HCT116 (cell line): ENCODE measurements around the gene RASSF9. TPM values are rescaled to one million over a fixed set of nuclear protein-coding genes. Genes with fewer than 3 reads are reported as not detected.

Source experiments
- ATAC-seq: fragments of 200-7000 bp; cut with Tn5 transposase; 2 replicates; pipeline ENCODE4 v1.9.1; 2020; ENCODE audit warnings: mild to moderate bottlenecking, moderate library complexity
- BruUV-seq: library from RNA; stranded (reverse); fragments of 400-500 nt; replicated peaks from 2 replicates; lab custom pipeline; 2021; lab: Mats Ljungman, UMichigan
- CTCF ChIA-PET: fragments of 300-600 bp; sonication (Branson Sonifier 250); formaldehyde crosslinking; loops from one replicate; lab custom pipeline; 2021; ENCODE audit warnings: antibody characterized with exemption; lab: Charles Lee
- POLR2A ChIA-PET: fragments of 300-600, 350-600 bp; sonication (Branson Sonifier 250); formaldehyde crosslinking; loops from one replicate; lab custom pipeline; 2021; ENCODE audit warnings: antibody characterized with exemption; lab: Charles Lee
- RAD21 ChIA-PET, 2 experiments: fragments of 300-600 bp; sonication (Branson Sonifier 250); formaldehyde crosslinking; loops; one replicate each; lab custom pipeline; 2023; ENCODE audit warnings: low total read pairs in 2 of 2; ENCODE audit not compliant: uncharacterized antibody in 2 of 2, unreplicated experiment in 2 of 2, low non-redundant PET in 1 of 2; lab: Charles Lee
- DNase-seq: peaks from one replicate; pipeline ENCODE4 v3.0.0-alpha.2; 2010; ENCODE audit warnings: low read depth, low spot score
- H2AFZ ChIP-seq: fragments of 200-600 bp; shearing (Covaris generic), sonication (generic); 2 replicates; pipeline ENCODE4 v1.6.1; 2017; ENCODE audit warnings: low read depth, mixed run types, mixed read lengths, antibody characterized with exemption, low read length; ENCODE audit not compliant: poor library complexity, severe bottlenecking
- H3K27ac ChIP-seq: 2 replicates; pipeline ENCODE4 v1.5.1; 2012; ENCODE audit warnings: low read depth, low read length
- H3K27me3 ChIP-seq: fragments of 200-600 bp; sonication (generic); 2 replicates; pipeline ENCODE4 v1.6.1; 2016; ENCODE audit warnings: mixed run types, low read length, mixed read lengths; ENCODE audit not compliant: insufficient read depth
- H3K36me3 ChIP-seq, 2 experiments: fragments of 200-500 bp in 1 of 2; fragments of 200-600 bp in 1 of 2; sonication (Bioruptor generic) in 1 of 2; sonication (generic) in 1 of 2; 2 replicates each; pipeline versions ENCODE4 v1.5.1 to v1.6.1; 2014 to 2016; ENCODE audit warnings: low read length in 2 of 2, inconsistent platforms in 1 of 2, mixed read lengths in 1 of 2, mixed run types in 1 of 2; ENCODE audit not compliant: insufficient read depth in 2 of 2, control insufficient read depth in 1 of 2
- H3K4me1 ChIP-seq, 2 experiments: fragments of 200-600 bp in 1 of 2; sonication (generic) in 1 of 2; 2 replicates each; pipeline versions ENCODE4 v1.5.1 to v1.6.1; 2012 to 2017; ENCODE audit warnings: low read length in 2 of 2, inconsistent platforms in 1 of 2, mild to moderate bottlenecking in 1 of 2, mixed read lengths in 1 of 2, mixed run types in 1 of 2, moderate library complexity in 1 of 2; ENCODE audit not compliant: insufficient read depth in 2 of 2, control insufficient read depth in 1 of 2
- H3K4me2 ChIP-seq: fragments of 200-600 bp; sonication (generic); 2 replicates; pipeline ENCODE4 v1.6.1; 2017; ENCODE audit warnings: mixed run types, low read length, mixed read lengths
- H3K4me3 ChIP-seq, 2 experiments: fragments of 200-600 bp in 1 of 2; sonication (generic) in 1 of 2; replicated peaks in 1 of 2; 2 replicates each; pipeline ENCODE4 v1.5.1; 2011 to 2016; ENCODE audit warnings: low read length in 2 of 2, control low read depth in 1 of 2, low read depth in 1 of 2, mild to moderate bottlenecking in 1 of 2, mixed read lengths in 1 of 2, mixed run types in 1 of 2
- H3K79me2 ChIP-seq: fragments of 200-600 bp; sonication (generic); 2 replicates; pipeline ENCODE4 v1.6.1; 2017; ENCODE audit warnings: mild to moderate bottlenecking, mixed run types, low read length, moderate library complexity, mixed read lengths; ENCODE audit not compliant: insufficient read depth
- H3K9ac ChIP-seq: fragments of 200-600 bp; sonication (generic); 2 replicates; pipeline ENCODE4 v1.6.1; 2016; ENCODE audit warnings: low read length, mixed read lengths
- H3K9me2 ChIP-seq: fragments of 200-600 bp; sonication (generic), shearing (Covaris generic); 2 replicates; pipeline ENCODE4 v1.6.1; 2017; ENCODE audit warnings: mixed run types, mild to moderate bottlenecking, moderate library complexity; ENCODE audit not compliant: insufficient read depth
- H3K9me3 ChIP-seq, 2 experiments: fragments of 200-500 bp in 1 of 2; fragments of 200-600 bp in 1 of 2; sonication (Bioruptor generic) in 1 of 2; sonication (generic) in 1 of 2; 2 replicates each; pipeline ENCODE4 v1.6.1; 2014 to 2017; ENCODE audit warnings: low read length in 2 of 2, mixed read lengths in 2 of 2, inconsistent platforms in 1 of 2, low read depth in 1 of 2, mild to moderate bottlenecking in 1 of 2, mixed run types in 1 of 2, moderate library complexity in 1 of 2; ENCODE audit not compliant: control insufficient read depth in 1 of 2, insufficient read depth in 1 of 2
- H4K20me1 ChIP-seq: fragments of 200-600 bp; sonication (generic), shearing (Covaris generic); 2 replicates; pipeline ENCODE4 v1.6.1; 2017; ENCODE audit warnings: mixed run types, mild to moderate bottlenecking, moderate library complexity; ENCODE audit not compliant: insufficient read depth
- EZH2phosphoT487 ChIP-seq: fragments of 200-600 bp; IDR thresholded peaks from 2 replicates; pipeline ENCODE4 v1.6.1; 2018; ENCODE audit warnings: antibody characterized with exemption, borderline replicate concordance
- RAD21 ChIP-seq: IDR thresholded peaks from 2 replicates; pipeline ENCODE4 v1.6.1; 2012; ENCODE audit warnings: low read depth, mild to moderate bottlenecking
- SP1 ChIP-seq: IDR thresholded peaks from 2 replicates; pipeline ENCODE4 v1.6.1; 2012; ENCODE audit warnings: low read depth
- YY1 ChIP-seq: IDR thresholded peaks from 2 replicates; pipeline ENCODE4 v1.6.1; 2011; ENCODE audit warnings: low read length, low read depth, moderate library complexity, mild to moderate bottlenecking; ENCODE audit not compliant: insufficient replicate concordance; ENCODE audit errors: extremely low read depth
- intact Hi-C: fragments of 100-400 bp; cut with micrococcal nuclease; formaldehyde crosslinking; loops from 2 replicates; pipeline ENCODE4 v1.10.0; 2022
- total RNA-seq: library from RNA; stranded (reverse); gene quantifications from one replicate; pipeline ENCODE4 v1.2.1, GENCODE V29; 2021; ENCODE audit not compliant: unreplicated experiment
- TF ChIP-seq, protein P1 (sequence below): IDR thresholded peaks from 2 replicates; pipeline ENCODE4 v1.6.1; 2011; ENCODE audit warnings: mild to moderate bottlenecking, low read length, moderate library complexity; ENCODE audit not compliant: insufficient replicate concordance; ENCODE audit errors: extremely low read depth
- TF ChIP-seq, protein P2 (sequence below): IDR thresholded peaks from 2 replicates; pipeline ENCODE4 v1.6.1; 2012

RASSF9 gene
- total RNA-seq, 1 experiment from 2014 or later, result not detected

DNA sequence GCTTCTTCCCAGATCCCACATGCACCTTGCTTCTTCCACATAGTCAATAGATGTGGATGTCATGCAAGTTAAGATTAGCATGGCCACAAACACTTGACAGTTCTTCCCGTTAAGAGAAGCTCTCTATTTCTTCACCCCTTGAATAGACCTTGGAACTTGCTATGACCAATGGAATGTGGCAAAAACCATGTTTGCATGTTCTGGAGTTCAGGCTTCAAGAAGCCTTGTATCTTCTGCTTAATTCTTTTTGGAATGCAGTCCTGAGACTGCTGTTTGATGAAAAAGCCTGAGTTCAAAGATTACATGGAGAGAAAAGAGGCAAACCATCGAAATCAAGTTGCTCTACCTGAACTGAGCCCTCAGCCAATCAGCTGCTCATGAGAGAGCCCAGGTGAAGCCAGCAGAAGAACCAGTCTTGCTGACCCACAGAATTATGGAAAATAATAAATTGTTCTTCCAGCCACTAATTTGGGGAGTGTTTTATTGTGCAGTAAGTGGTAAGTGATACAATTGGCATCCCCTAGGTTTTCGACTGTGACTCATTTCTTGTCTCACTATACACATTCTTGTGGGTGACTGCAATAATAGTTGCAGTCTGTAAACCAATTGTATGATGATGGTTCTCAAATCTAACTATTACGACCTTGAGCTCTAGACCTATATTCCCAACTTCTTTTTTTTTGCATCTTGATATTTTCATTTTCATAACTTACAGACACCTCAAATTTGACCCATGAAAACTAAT is 12.6 kb downstream of the RASSF9 start:
- no peak overlapping the region for H2AFZ ChIP-seq
- H3K4me3 ChIP-seq, result no peak overlapping the region
- H3K27ac ChIP-seq, result no peak overlapping the region
- H3K4me2 ChIP-seq, result no peak overlapping the region
- H3K27me3 ChIP-seq, result no peaks in the 10 kb centered on the region
- no peaks in the 10 kb centered on the region for H3K36me3 ChIP-seq
- no peaks in the 10 kb centered on the region for H4K20me1 ChIP-seq
- no TSS peak for BruUV-seq
- ATAC-seq (no peak), DNase-seq (no peak)
- intact Hi-C loops, result no loop called here
- no peaks in the 10 kb centered on the region for H3K9me3 ChIP-seq
- H3K79me2 ChIP-seq, result no peaks in the 10 kb centered on the region
- no peak for TF ChIP-seq SP1
- no peak for TF ChIP-seq EZH2phosphoT487
- TF ChIP-seq, protein P1, sequence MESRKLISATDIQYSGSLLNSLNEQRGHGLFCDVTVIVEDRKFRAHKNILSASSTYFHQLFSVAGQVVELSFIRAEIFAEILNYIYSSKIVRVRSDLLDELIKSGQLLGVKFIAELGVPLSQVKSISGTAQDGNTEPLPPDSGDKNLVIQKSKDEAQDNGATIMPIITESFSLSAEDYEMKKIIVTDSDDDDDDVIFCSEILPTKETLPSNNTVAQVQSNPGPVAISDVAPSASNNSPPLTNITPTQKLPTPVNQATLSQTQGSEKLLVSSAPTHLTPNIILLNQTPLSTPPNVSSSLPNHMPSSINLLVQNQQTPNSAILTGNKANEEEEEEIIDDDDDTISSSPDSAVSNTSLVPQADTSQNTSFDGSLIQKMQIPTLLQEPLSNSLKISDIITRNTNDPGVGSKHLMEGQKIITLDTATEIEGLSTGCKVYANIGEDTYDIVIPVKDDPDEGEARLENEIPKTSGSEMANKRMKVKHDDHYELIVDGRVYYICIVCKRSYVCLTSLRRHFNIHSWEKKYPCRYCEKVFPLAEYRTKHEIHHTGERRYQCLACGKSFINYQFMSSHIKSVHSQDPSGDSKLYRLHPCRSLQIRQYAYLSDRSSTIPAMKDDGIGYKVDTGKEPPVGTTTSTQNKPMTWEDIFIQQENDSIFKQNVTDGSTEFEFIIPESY, result no peak
- TF ChIP-seq YY1, result no peak
- TF ChIP-seq RAD21, result no peak
- TF ChIP-seq, protein P2, sequence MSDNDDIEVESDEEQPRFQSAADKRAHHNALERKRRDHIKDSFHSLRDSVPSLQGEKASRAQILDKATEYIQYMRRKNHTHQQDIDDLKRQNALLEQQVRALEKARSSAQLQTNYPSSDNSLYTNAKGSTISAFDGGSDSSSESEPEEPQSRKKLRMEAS, result no peak
- no peaks in the 10 kb centered on the region for H3K4me1 ChIP-seq
- RAD21 ChIA-PET, result no interaction called here
- no peaks in the 10 kb centered on the region for H3K9me2 ChIP-seq
- CTCF ChIA-PET, result no interaction called here
- POLR2A ChIA-PET, result no interaction called here
- H3K9ac ChIP-seq, result no peak overlapping the region
